SU-DHL-6 (cell line): Measurements from ENCODE around the gene TPST2.
A peak's percentile ranks its signal among the peaks of the same experiment; 100 is the strongest.
"Not testable (repeated sequence)": the region's sequence is repeated elsewhere in the genome, so short reads cannot be mapped to it uniquely, and the experiment has no call there.

Source experiments
- H2AFZ ChIP-seq: fragments of 200-600 bp; sonication (generic); 2 replicates; pipeline ENCODE4 v1.6.1; 2014; ENCODE audit warnings: low read depth, mild to moderate bottlenecking, moderate library complexity, mixed read lengths, antibody characterized with exemption, low read length; ENCODE audit not compliant: severe bottlenecking
- H3F3A ChIP-seq: fragments of 200-600 bp; shearing (Covaris generic); 2 replicates; pipeline ENCODE4 v1.6.0; 2016; ENCODE audit warnings: antibody characterized with exemption, mild to moderate bottlenecking; ENCODE audit not compliant: insufficient read depth
- H3K27ac ChIP-seq: fragments of 200-600 bp; sonication (generic); 2 replicates; pipeline ENCODE4 v1.5.1; 2016; ENCODE audit warnings: low read depth, mild to moderate bottlenecking, low read length, moderate library complexity, mixed read lengths
- H3K27me3 ChIP-seq: fragments of 200-600 bp; sonication (generic), shearing (Covaris generic); 2 replicates; pipeline ENCODE4 v1.6.0; 2014; ENCODE audit warnings: mild to moderate bottlenecking, low read length
- H3K36me3 ChIP-seq: fragments of 200-600 bp; sonication (generic); 2 replicates; pipeline ENCODE4 v1.6.1; 2014; ENCODE audit warnings: mild to moderate bottlenecking, low read length, mixed read lengths
- H3K4me2 ChIP-seq: fragments of 300-600, 200-600 bp; shearing (Covaris generic), sonication (generic); 2 replicates; pipeline ENCODE4 v1.6.0; 2014; ENCODE audit warnings: low read length, low read depth, mild to moderate bottlenecking; ENCODE audit not compliant: poor library complexity, severe bottlenecking
- H3K4me3 ChIP-seq: fragments of 200-600 bp; sonication (generic); 2 replicates; pipeline ENCODE4 v1.5.1; 2014; ENCODE audit warnings: antibody characterized with exemption, low read length, mild to moderate bottlenecking, mixed read lengths; ENCODE audit not compliant: insufficient read depth, poor library complexity, severe bottlenecking
- H3K79me2 ChIP-seq: fragments of 200-600 bp; sonication (generic); 2 replicates; pipeline ENCODE4 v1.6.1; 2014; ENCODE audit warnings: mild to moderate bottlenecking, low read length, moderate library complexity; ENCODE audit not compliant: insufficient read depth
- H3K9ac ChIP-seq: fragments of 200-600 bp; sonication (generic); 2 replicates; pipeline ENCODE4 v1.7.0; 2014; ENCODE audit warnings: mild to moderate bottlenecking, low read length
- H3K9me2 ChIP-seq: fragments of 200-600 bp; sonication (generic); replicated peaks from 2 replicates; pipeline ENCODE4 v1.6.1; 2014; ENCODE audit warnings: low read length; ENCODE audit not compliant: insufficient read depth
- H3K9me3 ChIP-seq: fragments of 200-600 bp; sonication (generic); 2 replicates; pipeline ENCODE4 v1.6.1; 2014; ENCODE audit warnings: low read length, mixed read lengths; ENCODE audit not compliant: insufficient read depth
- H4K20me1 ChIP-seq: fragments of 200-600 bp; sonication (generic); 2 replicates; pipeline ENCODE4 v1.6.1; 2014; ENCODE audit warnings: low read depth, mild to moderate bottlenecking, antibody characterized with exemption, low read length, moderate library complexity, mixed read lengths
- CTCF ChIP-seq: fragments of 200-600 bp; sonication (generic); IDR thresholded peaks from one replicate; pipeline ENCODE4 v1.5.1; 2017; ENCODE audit warnings: antibody characterized with exemption, mild to moderate bottlenecking, low read length, moderate library complexity; ENCODE audit not compliant: insufficient read depth, poor library complexity, severe bottlenecking
- EZH2phosphoT487 ChIP-seq: fragments of 200-600 bp; sonication (generic), shearing (Covaris generic); conservative IDR thresholded peaks from 2 replicates; pipeline ENCODE4 v1.6.1; 2018; ENCODE audit warnings: mild to moderate bottlenecking, antibody characterized with exemption, low read length, moderate library complexity, mixed read lengths

Gene TPST2

GRCh38 chr22:26534171-26534855 is 55.6 kb downstream of the TPST2 start:
- Histone ChIP-seq H3K36me3 (no peaks in the 10 kb centered on the region), H3K9me2 (no peaks in the 10 kb centered on the region), H3K79me2 (no peaks in the 10 kb centered on the region), H3K9ac (peak overlapping the region; percentile 65), H3K4me2 (peak overlapping the region; percentile 90), H3F3A (peaks cover 27% of the 10 kb centered on the region), H2AFZ (peak overlapping the region; percentile 3), H3K4me3 (peak overlapping the region; percentile 39), H3K27ac (peak overlapping the region; percentile 99), H4K20me1 (no peaks in the 10 kb centered on the region), H3K27me3 (no peaks in the 10 kb centered on the region), H3K9me3 (no peaks in the 10 kb centered on the region)
- TF ChIP-seq EZH2phosphoT487 (no peak), CTCF (no peak)

GRCh38 chr22:26529345-26529744 is 60.6 kb downstream of the TPST2 start:
- H3K9ac ChIP-seq: no peak overlapping the region
- H3K9me3 ChIP-seq: no peaks in the 10 kb centered on the region
- no peak overlapping the region for H2AFZ ChIP-seq
- no peaks in the 10 kb centered on the region for H3K9me2 ChIP-seq
- H4K20me1 ChIP-seq: no peaks in the 10 kb centered on the region
- no peak overlapping the region for H3K27ac ChIP-seq
- no peaks in the 10 kb centered on the region for H3K79me2 ChIP-seq
- TF ChIP-seq EZH2phosphoT487 (no peak), CTCF (no peak)
- H3K36me3 ChIP-seq: no peaks in the 10 kb centered on the region
- no peak overlapping the region for H3K4me3 ChIP-seq
- peaks cover 12% of the 10 kb centered on the region; the same call in 1 of the 2 replicates for H3F3A ChIP-seq
- H3K27me3 ChIP-seq: no peaks in the 10 kb centered on the region
- H3K4me2 ChIP-seq: no peak overlapping the region

- H2AFZ ChIP-seq, H3K4me3 ChIP-seq, H3K79me2 ChIP-seq, H3F3A ChIP-seq, H3K9me2 ChIP-seq, H3K9ac ChIP-seq, H3K9me3 ChIP-seq, H3K27ac ChIP-seq, H4K20me1 ChIP-seq, H3K4me2 ChIP-seq, H3K27me3 ChIP-seq, H3K36me3 ChIP-seq: not testable (repeated sequence)
Measured at GRCh38 chr22:26528518-26528917, 61.4 kb downstream of the TPST2 start.

GRCh38 chr22:26527574-26528465 is 62.1 kb downstream of the TPST2 start:
- H4K20me1 ChIP-seq: no peaks in the 10 kb centered on the region
- no peak for TF ChIP-seq EZH2phosphoT487
- no peak for TF ChIP-seq CTCF
- H3K9ac ChIP-seq: no peak overlapping the region
- no peak overlapping the region for H2AFZ ChIP-seq
- H3F3A ChIP-seq: peaks cover 6% of the 10 kb centered on the region; the same call in 1 of the 2 replicates
- H3K27me3 ChIP-seq: no peaks in the 10 kb centered on the region
- no peak overlapping the region for H3K4me2 ChIP-seq
- no peaks in the 10 kb centered on the region for H3K9me2 ChIP-seq
- no peak overlapping the region for H3K4me3 ChIP-seq
- H3K27ac ChIP-seq: no peak overlapping the region
- H3K36me3 ChIP-seq: no peaks in the 10 kb centered on the region
- no peaks in the 10 kb centered on the region for H3K9me3 ChIP-seq
- H3K79me2 ChIP-seq: no peaks in the 10 kb centered on the region
